Renal cortex interstitium (tissue), 11 donors: Measurements from ENCODE around the gene AGPAT4. TPM values are rescaled to one million over a fixed set of nuclear protein-coding genes. Genes with fewer than 3 reads are reported as not detected.
"Not testable (repeated sequence)": the region's sequence is repeated elsewhere in the genome, so short reads cannot be mapped to it uniquely, and the experiment has no call there.

Experiments used
- DNase-seq, 11 donors: peaks; one replicate each; pipeline ENCODE4 v3.0.0-alpha.2; 2013; ENCODE audit warnings: low read depth in 9 of 11, low spot score in 4 of 11; ENCODE audit errors: extremely low read depth in 1 of 11
- polyA plus RNA-seq, 3 donors: library from polyadenylated mRNA; unstranded; fragments of 120-200 nt; gene quantifications; one replicate each; pipeline ENCODE4 v1.2.1, GENCODE V29; 2013; ENCODE audit not compliant: insufficient read length in 3 of 3

The AGPAT4 gene
- polyA plus RNA-seq, 3 donors = 18.7 to 26.5 (median 20.9) TPM

DNA sequence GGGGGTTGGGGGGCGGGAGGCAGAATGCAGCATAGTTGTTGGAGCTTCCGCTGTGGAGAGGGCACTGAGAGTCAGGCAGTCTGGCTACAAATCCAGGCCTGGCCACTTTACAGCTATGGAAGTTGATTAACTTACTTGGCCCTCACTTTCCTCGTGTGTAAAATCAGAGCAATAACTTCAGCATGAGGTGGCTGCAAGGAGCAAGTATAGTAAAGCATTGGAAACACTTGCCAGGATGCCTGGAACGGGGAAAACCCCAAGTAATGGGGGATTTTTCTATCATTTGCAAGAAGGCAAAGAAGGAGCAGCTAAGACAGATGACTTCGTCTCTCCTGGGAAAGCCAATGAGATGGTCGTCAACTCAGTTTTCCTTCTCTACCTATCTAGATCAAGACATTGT is 35.8 kb downstream of the AGPAT4 start:
- DNase-seq = no peak

DNA sequence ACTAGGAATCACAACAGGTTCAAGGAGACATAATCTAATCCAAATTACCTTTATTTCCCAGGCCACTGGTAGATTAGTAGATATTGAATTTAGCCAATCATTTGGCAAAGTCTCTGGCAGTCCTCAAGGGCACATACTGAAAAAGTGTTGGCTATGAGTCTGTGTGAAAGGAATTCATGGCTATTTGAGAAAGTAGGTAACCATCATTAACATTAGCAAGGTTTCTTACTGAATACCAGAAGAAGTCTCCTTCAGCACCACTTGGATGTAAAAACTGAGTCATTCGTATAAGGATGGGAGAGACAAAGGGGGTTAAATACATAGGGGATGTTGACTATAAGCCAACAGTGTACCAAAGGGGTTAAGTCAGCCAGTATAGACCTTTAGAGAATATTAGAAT is 36.7 kb downstream of the AGPAT4 start:
- no peak for DNase-seq

- no peak for DNase-seq
These were observed 37.9 kb downstream of the AGPAT4 start for GRCh38 chr6:161235776-161236633.

DNA sequence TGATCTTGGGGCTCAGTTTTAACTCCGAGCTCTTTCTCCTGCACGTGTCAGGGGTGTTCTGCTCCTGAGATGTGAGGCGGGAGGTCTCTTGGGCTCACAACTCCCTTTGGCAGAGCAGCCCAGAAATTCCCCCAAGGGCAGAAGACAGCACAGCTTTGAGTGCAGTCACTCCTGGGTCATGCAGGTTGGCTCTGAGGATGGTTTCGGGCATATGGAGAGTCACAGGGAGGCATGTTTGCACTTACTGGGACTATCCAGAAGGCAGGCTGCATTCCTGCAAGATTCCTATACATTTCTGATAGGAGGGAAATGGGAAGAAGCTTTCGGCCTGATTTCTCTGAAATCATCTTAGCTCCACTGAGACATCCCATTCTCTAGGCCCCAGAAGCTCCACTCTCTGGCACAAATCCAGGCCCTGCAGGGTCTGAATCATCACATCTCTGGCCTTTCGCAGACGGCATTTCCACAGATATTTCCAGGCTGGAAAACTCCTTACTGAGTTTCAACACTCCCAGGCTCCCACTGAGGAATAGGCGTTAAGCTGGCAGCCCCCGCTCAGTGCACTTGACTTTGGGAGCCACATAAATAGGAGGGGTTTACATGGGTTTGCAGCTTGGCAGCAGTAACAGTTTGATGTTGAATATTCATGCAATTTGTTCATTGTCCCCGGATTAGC is 39.7 kb downstream of the AGPAT4 start:
- no peak for DNase-seq

GRCh38 chr6:161232467-161232866 is 41.4 kb downstream of the AGPAT4 start:
- no peak for DNase-seq

- DNase-seq = no peak
These were observed 41.9 kb downstream of the AGPAT4 start for GRCh38 chr6:161232010-161232409.

- no peak for DNase-seq
These were observed 43.5 kb downstream of the AGPAT4 start for GRCh38 chr6:161230339-161230738.

DNA sequence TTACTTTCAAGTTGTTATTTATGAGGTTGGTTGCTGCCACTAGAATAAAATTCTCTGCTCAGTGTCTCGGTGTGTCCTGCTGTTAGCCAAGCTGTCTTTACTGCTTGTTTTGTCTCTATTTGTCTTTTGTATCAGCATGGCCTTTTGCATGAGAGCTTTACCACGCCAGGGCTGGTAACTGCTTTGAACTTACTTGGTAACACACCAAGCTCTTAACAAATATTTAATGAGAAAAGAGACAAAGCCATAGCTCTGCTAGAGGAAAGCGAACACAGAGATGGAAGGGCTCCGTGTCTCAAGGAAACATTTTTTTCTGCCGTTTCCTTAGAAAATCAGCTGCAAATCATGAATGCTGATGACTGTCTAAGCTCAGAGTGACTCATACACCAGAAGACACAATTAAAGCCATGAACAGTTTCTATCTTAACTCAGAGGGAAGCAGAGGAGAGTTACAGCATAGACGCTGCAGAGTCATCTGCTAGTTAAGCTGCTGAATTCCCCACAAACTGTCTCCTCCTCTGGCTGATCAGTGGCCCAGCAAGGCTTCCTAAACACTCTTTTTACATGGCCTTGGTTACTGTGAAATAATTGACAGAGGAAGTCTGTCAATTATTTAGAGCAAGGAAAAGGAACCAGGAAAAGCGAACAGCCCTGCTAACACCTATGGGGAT is 44.8 kb downstream of the AGPAT4 start:
- DNase-seq = no peak

GRCh38 chr6:161228096-161228495 is 45.8 kb downstream of the AGPAT4 start:
- no peak for DNase-seq

- no peak for DNase-seq
These were observed 46.6 kb downstream of the AGPAT4 start for GRCh38 chr6:161227004-161227960.

DNA sequence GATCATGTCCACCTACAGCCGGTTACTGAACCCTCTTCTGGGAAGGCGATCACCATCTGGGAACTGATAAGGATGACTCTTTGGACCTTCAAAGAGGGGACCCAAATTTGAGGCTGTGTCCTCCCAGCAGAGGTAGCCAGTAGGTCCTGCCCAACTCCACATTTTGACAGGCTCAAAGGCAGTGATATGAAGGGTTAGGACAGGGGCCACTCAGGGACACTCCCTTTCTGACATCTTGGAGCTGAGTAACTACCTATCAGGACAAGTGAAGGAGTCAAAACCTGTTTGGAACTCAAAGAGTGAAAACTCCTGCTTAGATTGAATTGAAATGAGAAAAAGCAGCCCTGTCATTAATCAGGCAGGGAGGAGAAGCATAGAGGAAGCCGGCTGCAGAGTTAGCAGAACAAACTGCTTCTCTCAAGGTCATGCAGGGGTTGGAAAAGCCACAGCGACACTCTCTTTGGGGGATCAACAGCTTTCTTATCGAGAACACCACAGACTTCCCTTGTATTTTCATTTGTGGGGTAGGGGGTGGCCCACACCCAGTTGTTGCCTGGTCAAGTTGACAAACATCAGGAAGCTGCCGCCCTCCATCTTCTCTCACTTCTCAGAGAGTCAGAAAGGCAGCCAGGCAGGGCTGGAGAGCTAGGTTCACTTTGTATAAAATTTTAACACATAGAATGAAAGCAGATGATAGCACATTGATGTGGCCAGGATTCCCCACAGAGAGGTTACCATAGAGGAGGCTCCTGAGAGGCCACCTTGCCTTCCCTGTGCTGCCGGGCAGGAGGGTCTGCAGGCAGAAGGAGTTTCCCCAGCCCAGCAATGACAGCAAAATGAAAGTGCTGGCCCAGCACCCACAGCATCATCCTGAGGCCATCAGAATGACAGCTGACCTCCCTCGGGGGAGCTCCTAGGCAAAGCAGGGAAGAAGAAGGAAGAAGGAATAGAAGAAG is 47.6 kb downstream of the AGPAT4 start:
- no peak for DNase-seq

GRCh38 chr6:161225681-161226008 is 48.2 kb downstream of the AGPAT4 start:
- DNase-seq = no peak

- DNase-seq = not testable (repeated sequence)
These were observed 48.7 kb downstream of the AGPAT4 start for GRCh38 chr6:161224951-161225680.

GRCh38 chr6:161223646-161224045 is 50.2 kb downstream of the AGPAT4 start:
- DNase-seq = no peak

DNA sequence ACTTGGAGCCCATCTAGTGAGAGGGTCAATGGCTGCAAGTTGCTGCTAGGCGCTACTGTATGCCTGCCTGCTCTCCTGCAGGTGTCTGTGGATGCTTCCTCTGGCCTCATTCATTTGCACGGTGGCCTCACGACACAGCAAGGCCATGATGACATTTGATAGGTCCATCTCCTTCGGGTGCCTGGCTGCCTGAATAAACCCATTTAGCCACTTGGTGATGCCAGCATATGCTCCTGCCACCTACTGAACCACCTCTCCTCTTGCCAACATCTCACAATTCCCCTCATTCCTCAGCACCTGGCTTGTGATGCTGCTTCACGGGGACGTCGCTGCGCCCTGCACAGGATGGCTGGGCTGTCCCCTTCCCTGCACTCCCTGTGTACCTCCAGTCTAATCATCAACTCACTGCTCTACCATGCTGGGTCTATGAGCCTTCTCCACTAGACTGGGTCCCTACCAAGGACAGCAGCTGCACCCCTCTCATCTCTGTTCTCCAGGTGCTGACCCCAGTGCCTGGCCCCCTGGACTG is 51.1 kb downstream of the AGPAT4 start:
- DNase-seq = no peak

DNA sequence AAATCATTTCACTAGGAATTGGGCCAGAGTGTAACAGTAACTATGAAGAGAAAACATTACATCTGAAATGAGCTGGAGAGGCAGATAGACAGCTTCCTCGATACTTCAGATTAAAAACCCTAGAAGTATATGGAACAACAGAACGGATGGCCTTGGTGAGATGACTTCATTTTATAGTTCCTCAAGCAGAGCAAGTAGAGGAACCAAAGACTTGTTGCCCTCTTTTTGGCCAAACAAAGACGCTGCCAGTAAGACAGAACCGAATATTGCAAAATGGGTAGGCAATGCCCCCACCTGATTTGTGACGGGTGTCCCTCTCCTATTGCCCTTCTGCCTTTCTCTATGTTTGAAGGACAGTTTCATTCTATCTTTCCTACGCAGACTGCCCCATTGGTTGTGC is 53.5 kb downstream of the AGPAT4 start:
- no peak for DNase-seq

DNA sequence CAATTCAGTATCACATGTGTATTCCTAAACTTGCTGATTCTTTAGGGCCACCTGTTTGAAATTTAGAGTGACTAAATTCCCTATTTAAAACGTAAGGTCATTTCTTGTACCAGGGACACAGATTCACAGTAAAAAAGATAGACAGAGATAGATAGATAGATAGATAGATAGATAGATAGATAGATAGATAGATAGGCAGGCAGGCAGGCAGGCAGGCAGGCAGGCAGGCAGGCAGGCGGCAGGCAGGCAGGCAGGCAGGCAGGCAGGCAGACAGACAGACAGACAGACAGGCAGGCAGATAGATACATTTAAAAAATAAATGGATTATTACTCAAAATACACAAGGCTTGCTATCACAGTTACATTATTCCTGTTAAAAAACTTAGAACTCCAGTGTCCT is 54.2 kb downstream of the AGPAT4 start:
- DNase-seq = no peak
